NOMO-1 treated with dmso at 0.1 percent for 144 hours (cell line): ENCODE measurements around the gene SLC35D1.
A peak's percentile ranks its signal among the peaks of the same experiment; 100 is the strongest.

Experiments
- DNase-seq: peaks from one replicate; lab custom pipeline; 2025; ENCODE audit not compliant: unreplicated experiment; lab: John Stamatoyannopoulos, UW

The SLC35D1 gene

GRCh38 chr1:67044631-67045270 lies 9.2 kb downstream of the SLC35D1 start:
- no peak for DNase-seq

- DNase-seq = no peak
Measured at GRCh38 chr1:67043366-67043765, 10.6 kb downstream of the SLC35D1 start.

- no peak for DNase-seq
Measured at GRCh38 chr1:67041841-67042503, 12.0 kb downstream of the SLC35D1 start.

- no peak for DNase-seq
Measured at GRCh38 chr1:67040405-67040804, 13.5 kb downstream of the SLC35D1 start.

- no peak for DNase-seq
Measured at GRCh38 chr1:67031859-67032247, 22.1 kb downstream of the SLC35D1 start.

GRCh38 chr1:67031121-67031858 lies 22.7 kb downstream of the SLC35D1 start:
- DNase-seq = no peak

GRCh38 chr1:67029472-67029871 lies 24.5 kb downstream of the SLC35D1 start:
- DNase-seq = no peak

- DNase-seq = no peak
Measured at GRCh38 chr1:67020765-67021164, 33.2 kb downstream of the SLC35D1 start.

- no peak for DNase-seq
Measured at GRCh38 chr1:67020304-67020703, 33.6 kb downstream of the SLC35D1 start.

GRCh38 chr1:67019600-67020136 lies 34.3 kb downstream of the SLC35D1 start:
- no peak for DNase-seq

- DNase-seq = no peak
Measured at GRCh38 chr1:67019121-67019520, 34.8 kb downstream of the SLC35D1 start.

GRCh38 chr1:67018574-67018973 lies 35.4 kb downstream of the SLC35D1 start:
- DNase-seq = no peak

- DNase-seq = no peak
Measured at GRCh38 chr1:67013573-67013972, 40.4 kb downstream of the SLC35D1 start.

- no peak for DNase-seq
Measured at GRCh38 chr1:67009792-67010191, 44.2 kb downstream of the SLC35D1 start.

- no peak for DNase-seq
Measured at GRCh38 chr1:67005068-67005467, 48.9 kb downstream of the SLC35D1 start.

GRCh38 chr1:67004176-67004575 lies 49.8 kb downstream of the SLC35D1 start:
- no peak for DNase-seq

GRCh38 chr1:67001682-67002425 lies 52.1 kb downstream of the SLC35D1 start:
- DNase-seq = no peak

GRCh38 chr1:66999640-67000400 lies 54.1 kb downstream of the SLC35D1 start:
- DNase-seq = peak; percentile 49

- no peak for DNase-seq
Measured at GRCh38 chr1:66998972-66999371, 55.0 kb downstream of the SLC35D1 start.

GRCh38 chr1:66996018-66996682 lies 57.8 kb downstream of the SLC35D1 start:
- DNase-seq = peak; percentile 59
